HG03135 (cell line): ENCODE measurements around the gene PCNX3.
"Not testable (repeated sequence)": the region's sequence is repeated elsewhere in the genome, so short reads cannot be mapped to it uniquely, and the experiment has no call there.

ENCODE experiments used
- ATAC-seq: cut with Tn5 transposase; IDR thresholded peaks from one replicate; pipeline ENCODE4 v1.9.1; 2021; ENCODE audit warnings: mild to moderate bottlenecking, moderate library complexity; ENCODE audit not compliant: unreplicated experiment

Gene PCNX3

DNA sequence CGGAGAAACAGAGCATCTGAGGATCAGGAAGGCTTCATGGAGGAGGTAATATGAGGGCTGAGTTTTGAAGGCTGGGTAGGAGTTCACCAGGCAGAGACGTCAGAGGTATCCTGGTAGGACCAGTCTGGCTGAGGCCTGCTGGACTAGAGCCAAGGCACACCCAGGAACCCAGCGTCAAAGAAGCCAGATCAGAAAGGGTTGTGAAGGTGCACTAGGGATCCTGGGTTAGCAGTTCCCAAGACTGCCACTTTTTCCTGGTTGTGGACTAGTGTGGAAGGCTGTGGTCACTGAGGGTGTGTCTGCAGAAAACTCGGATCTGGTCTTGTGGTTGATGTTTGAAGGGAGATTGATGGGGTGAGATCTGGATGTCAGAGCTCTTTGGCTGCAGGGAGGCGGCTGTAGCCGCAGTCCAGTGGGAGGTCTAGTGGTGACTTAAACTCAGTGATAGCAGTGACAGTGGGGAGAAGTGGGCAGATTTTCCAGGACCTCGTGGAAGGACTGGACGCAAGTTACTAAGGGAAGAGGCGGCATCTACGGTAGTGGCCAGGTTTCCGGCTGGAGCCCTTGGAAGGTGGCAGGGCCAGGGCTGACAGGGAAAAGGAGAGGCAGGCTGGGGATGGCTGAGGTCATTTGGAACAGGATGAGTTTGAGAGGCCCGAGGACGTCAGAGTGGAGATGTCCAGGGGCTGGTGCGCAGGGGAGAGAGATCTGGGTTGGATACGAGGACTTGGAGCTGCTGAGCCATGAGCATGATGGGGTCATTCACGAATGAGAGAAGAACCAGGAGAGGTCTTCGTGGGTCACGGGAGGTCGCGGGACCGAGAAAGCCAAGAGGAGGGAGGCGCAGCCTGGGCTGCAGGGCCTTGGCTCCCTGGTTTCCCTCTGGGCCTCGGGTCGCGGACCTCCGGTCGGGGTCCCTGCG is 36.3 kb downstream of the PCNX3 start:
- peak; percentile 12 for ATAC-seq

DNA sequence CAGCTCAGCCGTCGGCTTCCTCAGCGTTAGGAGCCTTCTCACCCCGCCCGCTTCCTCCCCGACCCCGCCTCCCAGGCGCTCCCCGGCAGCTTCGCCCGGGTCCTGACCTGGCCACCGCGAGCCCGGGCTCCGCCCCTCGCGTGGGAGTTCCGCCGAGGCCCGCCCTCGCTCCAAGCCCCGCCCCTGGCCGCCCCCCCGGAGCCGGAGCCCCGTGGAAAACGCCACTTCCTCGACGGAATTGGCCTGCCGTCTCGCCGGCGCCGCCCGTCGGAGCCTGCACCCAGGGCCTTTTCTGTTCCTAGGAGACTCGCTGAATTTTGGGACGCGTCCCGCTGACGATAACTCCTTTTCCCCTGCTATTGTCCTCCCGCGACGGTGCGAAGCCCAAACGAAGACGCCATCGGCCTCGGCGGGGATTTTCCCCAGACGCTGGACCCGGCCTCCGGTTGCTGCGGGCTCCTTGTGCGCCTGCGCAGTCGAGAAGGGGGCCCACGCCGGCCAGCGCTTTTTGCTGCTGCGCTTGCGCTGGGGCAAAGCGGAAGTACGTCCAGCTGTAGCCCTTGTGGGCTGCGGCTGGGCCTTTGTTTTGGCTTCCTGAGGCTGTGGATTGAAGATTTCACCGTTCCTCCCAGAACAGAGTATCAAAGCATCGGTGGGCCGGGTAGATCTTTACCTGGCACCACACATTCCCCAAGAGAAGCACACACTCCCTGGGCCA is 37.1 kb downstream of the PCNX3 start:
- peak; percentile 58 for ATAC-seq

DNA sequence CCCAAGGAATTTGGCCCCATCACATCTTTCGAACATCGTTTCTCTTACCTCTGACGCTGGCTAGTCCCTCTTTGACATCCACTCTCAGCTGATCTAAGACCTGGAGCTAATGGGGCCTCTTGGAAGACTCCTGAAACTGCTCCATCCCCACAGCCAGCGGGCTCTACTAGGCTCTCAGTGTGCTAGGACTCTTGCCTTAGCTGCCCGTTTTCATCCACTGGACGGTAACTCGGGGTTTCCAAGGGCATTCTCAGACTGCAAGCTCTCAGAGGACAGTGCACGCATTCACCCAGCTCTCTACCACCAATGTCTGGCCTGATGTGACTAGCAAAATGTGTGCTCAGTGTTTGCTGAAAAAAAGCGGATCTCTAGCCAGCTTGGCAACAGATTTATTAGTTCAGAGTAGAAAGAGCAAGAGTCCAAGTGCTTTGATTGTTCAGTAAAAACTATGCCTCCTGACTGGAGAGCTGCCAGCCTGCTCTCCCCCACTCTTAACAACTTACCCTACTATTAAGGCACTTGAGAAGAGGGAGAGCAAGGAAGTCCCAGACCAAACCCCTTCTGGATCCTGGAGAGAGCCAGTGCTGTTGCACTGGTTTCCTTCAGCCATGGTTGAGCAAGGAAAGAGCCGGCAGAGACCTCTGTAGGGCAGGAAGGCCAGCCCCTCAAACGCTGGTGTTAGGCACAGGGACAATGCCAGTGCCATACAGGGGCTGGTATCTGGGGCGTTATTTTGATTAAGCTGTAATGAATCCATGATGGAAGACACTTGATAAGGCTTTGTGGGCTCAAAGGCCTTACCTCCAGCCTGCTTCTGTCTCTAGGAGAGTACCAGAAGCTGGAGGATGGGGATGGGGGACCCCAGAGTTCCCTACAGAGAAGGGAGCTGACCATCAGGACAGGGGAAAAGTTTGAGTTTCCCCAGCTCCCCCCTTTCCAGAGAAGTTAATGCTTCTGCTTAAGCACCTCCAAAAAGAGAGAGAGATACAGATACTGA is 38.0 kb downstream of the PCNX3 start:
- no peak for ATAC-seq

DNA sequence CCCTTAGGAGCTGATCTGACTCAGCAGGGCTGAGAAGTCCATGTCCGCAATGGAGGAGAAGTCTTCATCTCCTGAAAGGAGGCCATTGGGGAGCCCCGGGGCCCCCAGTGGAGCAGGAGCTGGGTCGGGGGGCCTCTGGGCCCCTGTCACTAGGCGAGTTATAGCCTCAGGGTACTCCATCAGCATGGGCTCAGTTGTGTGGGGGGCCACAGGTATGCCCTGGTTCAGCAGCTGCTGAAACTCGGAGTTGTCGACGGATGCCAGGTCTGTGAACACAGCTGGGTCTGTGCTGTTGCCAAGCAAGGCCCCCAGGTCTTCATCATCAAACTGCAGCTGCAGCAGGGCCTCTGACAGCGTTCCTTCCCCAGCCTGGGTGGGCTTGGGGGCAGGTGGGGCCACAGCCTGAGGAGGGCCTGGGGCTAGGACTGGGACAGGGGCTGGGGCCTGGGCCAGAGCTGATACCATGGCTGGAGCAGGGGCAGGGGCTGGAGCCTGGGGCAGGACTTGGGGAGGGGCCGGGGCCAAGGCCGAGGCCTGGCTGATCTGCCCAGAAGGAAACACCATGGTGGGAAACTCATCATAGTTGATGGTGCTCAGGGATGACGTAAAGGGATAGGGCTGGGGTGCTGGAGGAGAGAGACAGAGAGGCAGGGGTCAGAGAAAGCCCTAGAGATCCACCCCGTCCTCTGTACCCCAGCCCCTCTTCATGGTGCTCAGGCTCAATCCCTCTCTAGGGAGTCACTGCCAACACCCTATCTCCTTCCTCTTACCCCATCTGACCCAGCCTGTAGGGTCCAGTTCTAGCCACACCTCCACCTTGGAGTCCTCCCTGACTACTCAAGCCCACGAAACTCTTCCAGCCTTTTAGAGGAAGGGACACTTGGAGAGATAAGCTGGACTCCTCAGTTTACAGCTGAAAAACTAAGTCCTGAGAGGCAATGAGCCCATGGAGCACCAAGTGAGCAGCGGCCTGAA is 39.1 kb downstream of the PCNX3 start:
- no peak for ATAC-seq

DNA sequence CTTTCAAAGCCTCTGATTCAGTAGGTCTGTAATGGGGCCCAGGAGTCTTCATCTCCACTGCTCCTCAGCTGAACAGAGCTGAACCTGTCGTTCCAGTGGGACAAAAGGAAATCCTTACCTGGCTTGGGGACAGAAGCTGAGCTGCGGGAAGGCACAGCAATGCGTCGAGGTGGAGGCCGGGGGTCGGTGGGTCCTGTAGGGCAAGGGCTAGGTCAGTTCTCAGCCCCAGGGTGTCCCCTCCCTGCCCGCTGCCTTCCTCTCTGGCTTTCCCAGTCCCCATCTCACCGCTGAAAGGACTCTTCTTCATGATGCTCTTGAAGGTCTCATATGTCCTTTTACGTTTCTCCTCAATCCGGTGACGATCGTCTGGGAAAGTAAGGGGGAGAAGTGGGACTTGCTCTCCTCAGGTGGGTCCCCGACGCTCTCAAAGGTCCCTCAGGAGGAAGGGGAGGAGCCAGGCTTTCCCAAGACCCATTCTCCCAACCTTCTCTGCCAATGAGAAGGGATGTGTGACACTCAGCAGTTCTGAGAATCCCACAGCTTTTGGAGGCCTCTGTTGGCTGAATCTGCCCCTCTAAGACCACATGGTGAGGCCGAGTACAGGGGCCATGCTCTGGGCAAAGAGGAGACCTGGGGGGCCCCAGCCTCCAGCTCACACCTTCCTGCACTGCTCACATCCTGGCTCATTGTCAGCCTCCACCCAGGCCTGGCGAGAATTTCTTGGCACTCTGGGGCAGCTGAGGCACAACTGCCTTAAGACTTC is 40.2 kb downstream of the PCNX3 start:
- ATAC-seq = no peak

DNA sequence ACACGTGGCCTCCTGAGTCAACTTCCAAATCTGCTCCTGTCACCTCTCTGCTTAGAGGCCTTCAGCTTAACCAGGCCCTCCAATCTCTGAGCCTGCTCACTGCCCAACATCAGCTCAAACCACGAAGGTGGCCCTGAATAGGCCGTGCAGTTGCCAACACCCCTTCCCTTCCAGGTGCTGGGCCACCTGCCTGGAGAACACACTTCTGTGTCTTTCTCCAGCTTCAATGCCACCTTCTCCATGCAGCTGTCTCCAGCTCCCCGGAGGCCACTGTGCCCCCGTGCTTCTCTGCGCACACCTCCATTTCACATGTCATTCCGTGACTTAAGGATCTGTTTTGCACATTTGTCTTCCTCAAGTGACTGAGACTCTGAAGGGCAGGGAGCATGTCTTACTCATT is 41.9 kb downstream of the PCNX3 start:
- ATAC-seq = no peak

DNA sequence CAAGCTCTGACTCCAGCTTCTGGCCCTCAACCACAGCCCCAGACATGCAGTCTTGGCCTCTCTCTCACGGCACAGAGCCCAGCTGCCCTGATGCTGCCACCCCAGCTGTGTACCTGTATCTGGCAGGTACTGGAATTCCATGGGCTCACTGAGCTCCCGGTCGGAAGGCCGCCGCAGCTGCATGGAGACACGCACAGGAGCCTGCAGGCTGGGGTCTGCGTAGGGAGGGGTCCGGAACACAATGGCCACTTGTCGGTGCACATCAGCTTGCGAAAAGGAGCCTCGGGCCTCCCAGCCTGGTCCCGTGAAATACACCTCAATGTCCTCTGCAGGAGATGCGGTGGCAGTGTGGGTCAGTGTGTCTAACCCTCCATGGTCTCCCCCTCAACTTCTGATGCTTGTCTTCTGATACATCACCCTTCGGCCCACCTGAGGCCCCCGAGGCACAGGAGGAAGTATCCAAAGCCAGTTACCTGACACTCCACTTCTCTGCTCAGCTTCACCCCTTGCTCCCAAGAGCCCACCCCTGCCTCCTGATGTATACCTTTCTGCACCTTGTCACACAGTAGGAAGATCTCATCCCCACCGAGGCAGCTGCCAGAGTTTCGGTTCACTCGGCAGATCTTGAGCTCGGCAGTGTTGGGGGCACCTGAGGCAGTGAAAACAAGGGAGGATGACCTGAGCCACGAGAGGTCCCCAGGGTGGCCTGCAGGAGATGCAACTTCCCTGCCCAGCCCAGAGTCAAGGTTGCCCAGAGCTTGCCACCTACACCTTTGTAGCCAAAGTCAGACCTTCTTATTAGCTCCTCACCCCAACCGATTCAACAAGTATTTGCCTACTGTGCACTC is 42.8 kb downstream of the PCNX3 start:
- ATAC-seq = no peak

DNA sequence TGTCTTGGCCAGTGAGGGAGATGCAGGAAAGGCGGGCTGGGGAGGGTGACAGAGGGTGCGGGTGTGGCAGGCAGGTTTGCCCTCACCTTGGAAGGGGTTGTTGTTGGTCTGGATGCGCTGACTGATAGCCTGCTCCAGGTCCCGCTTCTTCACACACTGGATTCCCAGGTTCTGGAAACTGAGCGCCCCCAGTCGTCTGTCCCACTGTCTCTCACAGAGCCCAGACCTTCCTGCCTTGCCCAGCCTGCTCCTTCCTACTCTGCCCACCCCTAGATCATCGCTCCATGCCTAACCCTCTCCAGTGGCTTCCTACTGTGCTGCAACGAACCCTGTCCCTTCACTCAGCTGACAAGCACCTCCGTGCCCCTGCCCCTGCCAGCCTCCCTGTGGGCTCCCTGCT is 44.5 kb downstream of the PCNX3 start:
- no peak for ATAC-seq

DNA sequence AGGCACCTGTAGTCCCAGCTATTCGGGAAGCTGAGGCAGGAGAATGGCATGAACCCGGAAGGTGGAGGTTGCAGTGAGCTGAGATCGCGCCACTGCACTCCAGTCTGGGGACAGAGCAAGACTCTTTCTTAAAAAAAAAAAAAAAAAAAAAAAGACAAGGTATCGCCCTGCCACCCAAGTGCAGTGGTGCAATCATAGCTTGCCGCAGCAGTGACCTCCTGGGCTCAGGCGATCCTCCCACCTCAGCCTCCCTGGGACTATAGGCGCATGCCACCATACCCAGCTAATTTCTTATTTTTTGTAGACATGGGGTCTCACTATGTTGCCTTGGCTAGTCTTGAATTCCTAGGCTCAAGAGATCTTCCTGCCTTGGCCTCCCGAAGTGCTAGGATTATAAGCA is 45.3 kb downstream of the PCNX3 start:
- not testable (repeated sequence) for ATAC-seq

DNA sequence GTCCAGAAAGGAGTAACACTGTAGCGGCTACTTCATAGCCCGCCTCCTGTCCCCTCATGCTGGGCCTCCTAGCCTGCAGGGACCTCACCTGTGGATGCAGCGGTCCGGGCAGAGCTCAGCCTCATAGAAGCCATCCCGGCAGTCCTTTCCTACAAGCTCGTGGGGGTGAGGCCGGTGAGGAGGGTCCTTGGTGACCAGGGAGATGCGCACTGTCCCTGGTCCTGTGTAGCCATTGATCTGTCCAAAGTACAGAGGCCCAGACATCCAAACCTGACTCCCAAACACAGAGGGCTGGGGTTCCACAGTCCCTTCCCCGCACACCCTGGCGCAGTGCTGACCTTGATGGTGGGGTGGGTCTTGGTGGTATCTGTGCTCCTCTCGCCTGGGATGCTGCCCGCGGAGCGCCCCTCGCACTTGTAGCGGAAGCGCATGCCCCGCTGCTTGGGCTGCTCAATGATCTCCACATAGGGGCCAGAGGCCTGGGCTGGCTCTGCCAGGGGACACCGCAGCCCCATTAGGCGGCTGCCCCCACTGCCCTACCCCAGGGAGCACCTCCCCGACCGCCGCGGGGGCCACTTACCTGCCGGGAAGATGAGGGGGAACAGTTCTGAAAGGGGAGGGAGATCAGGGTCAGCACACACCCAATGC is 46.1 kb downstream of the PCNX3 start:
- no peak for ATAC-seq

DNA sequence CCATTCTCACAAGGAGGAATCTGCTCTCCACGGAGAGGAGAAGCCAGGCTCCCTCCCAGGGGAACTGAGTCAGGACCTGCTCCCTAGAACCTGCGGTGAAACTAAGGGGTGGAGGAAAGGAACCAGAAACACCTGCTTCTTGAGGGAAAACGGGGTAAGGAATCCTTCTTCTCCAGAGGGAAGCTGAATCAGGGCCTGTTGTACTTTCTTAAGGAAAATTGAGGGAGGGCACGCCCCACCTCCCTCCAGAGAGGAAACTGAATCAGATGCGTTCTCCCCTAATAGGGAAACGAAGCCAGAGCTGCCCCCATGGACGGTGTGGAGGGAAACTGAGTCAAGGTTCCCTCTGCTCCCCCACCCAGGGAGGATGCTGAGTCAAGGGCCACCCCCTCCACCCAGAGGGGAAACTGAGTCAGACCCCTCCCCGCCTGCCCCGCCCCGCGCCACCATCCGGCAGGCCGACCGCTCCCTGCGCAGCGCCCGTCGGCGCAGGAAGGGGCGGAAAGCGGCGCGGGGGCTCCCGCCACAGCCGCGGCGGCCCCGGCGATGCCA is 46.7 kb downstream of the PCNX3 start:
- ATAC-seq = no peak

DNA sequence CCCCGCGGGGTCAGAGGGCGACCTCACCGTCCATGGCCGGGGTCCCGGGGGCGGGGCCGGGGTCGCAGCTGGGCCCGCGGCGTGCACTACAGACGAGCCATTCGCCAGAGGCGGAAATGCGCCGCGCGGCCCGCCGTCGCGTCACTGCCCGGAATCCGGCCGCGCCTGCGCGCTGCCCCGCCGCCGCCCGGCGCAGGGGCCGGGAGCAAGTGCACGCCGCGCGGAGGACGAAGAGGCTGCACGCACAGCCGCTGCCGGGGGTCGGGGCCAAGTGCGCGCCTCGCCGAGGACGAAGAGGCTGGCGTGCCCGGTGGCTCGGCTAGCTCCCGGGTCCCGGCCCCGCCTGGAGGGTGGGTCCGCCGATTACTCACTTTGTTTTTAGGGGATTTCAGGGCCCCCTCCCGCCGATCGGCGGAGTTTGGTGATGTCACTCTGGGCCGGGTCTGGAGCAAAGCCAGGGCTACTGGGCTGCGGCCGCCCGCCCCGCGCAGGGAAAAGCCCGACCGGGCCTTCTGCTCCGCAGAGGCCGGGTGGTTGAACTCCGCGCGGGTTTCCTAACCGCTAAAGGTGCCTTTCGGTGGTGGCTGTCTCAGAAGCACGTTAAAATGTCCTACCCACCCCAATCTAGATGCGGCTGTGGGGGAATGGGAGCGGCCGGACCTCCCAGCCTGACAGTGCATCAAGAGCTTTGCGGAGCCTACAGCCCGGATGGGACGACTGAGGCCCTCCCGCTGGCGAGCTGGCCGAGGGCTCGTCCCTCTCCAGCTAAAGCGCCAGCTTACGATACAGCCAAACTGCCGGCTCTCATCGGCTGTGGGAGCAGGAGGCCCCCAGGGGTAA is 47.4 kb downstream of the PCNX3 start, which contains the start of gene RELA:
Gene RELA, minus strand, starts transcription at position 118 of the 840 bp plus-strand sequence. Its CDS starts 84 bp downstream, at position 34.
- ATAC-seq = peak; percentile 81

DNA sequence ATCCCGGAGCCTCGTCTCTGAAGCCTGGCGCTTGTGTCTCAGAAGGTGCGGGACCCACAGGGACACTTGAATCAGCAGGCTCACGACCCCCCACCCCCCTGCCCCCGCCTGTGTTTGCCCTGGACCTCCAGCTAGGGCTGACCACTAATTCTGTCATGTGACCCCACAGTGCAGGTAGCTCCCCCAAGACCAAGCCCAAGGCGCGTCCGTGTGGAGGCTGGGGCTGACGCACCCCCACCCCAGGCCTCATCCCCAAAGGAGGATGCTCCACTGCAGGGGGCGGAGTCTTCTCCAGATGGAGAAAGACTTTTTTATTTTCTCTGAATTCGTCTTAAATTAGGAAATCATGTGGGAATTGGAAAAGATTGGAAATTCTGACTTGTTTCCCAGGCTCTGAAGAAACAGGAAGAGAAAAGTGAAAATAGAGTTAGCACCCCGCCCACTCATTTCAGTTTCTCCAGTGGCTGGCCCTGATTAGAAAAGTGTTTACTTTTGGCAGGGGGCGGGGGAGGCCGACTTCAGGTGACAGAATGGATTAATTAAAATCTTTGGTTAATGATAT is 48.1 kb downstream of the PCNX3 start:
- ATAC-seq = peak; percentile 21

DNA sequence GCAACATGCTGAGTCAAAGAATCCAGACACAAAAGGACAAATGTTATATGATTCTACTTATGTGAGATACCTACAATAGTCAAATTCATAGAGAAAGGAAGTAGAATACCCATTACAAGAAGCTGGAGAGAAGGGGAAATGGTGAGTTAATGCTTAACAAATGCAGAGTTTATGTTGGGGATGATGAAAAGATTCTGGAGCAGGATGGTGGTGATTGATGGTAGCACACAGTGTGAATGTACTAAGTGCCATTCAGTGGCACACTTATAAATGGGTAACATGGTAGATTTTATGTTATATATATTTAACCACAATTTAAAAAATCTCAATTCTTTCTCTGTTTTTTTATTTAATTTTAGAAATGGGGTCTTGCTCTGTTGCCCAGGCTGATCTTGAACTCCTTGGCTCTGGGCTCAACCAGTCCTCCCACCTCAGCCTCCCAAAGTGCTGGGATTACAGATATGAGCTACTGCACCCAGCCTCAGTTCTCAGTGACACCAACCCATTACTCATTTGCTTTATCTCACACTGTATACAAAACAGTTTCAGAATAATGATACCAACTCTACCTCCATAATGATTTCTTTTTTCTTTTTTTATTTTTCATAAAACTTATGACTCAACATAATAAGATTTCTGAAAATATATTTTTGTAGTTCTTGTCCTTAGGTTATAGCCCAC is 56.7 kb downstream of the PCNX3 start:
- no peak for ATAC-seq

DNA sequence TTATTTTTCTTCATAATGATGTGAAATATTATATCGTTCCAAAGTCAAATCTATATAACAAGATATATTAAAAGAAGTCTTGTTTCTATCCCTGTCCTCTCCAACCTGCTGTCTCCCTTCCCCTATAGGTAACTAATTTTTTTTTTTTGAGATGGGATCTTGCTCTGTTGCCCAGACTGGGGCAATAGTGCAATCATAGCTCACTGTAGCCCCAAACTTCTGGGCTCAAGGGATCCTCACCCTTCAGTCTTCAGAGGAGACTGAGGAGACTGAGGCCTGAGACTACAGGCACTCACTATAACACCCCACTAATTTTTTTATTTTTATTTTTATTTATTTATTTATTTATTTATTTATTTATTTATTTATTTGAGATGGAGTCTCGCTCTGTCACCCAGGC is 57.4 kb downstream of the PCNX3 start:
- no peak for ATAC-seq
